Pons (tissue), 1 donor: Measurements from ENCODE around the gene MYZAP.

ENCODE experiments used
- DNase-seq: peaks from one replicate; pipeline ENCODE4 v3.0.0-alpha.2; 2016; ENCODE audit warnings: low spot score

Gene MYZAP

DNA sequence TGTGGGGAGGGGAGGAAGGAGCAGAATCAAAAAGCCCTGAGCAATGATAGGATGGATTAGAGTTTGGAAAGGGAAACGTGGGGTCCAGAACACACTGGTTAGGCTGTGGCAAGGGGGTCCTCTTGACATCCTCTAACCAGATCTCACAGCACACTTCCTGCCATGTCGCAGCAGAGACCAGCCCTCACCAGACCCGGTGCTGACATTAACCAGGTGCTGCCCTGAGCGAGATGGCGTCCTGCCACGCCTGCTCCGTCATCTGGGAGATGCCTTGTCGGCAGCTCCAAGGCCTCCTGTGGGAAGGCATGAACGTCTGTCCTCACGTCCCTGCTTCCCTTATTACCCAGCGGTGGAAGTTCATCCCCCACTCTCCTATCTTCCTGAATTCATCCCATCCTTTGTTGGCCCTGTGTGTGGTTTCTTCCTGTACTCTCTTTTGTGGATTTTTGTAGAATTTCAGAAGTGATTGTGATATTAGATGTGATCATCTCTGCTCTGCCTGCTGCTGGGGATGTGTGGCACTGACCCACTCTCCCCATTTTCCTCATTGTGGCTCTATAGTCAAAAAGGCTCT, 29.4 kb upstream of the MYZAP start:
- DNase-seq = no peak

DNA sequence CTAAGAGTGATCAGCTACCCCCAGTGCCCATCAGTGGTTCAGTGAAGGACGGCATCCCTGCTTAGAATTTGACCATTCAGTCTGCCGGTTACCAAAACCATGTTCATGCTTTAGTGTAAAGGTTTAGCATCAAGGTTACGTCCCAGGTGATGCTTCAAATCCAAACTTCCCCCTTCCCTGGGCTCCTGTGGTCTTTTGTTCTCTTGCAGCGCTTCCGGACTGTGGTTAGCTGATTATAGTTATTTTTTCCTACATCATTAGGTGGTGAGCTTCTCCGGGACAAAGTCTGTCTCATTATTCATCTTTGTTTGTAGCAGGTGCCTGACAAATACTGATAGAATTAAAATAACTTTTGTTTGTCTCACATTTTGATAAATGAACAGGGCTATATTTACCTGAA, 28.3 kb upstream of the MYZAP start:
- no peak for DNase-seq

DNA sequence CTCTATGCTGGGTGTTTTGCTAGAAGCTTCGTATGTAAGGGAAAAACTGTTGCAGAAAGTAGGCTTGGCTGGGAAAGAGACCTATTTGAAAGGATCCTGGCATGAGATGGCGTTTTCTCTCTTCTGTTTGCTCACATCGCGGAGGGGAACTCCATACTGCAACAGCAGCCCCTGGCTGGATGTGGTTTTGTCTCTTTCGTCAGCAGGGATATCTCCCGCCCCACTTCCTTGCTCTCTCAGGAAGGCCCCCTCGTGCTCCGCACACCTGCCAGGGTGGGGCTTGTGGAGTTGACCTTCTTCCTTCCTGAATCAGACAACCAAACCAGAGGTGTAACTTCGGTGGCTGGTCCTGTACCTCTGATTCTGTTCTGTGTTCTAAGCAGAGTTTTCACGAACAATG, 26.4 kb upstream of the MYZAP start:
- no peak for DNase-seq

DNA sequence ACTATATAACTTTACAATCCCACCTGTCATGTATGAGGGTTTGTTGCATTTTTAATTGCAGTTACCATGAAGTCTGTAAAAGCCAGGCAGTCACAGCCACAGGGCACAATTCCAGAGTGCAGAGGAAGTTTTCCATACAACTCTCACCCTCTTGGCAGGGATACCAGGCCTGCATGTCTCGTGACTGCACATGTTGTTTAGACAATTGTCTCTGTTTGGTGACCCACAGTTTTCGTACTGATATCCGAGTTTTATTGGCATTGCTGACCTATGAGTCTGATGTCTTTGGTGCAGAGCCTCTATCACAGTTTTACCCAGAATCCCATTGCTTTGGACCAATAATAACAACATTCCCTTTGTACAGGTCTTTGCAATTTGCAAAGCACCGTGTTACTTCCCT, 24.9 kb upstream of the MYZAP start:
- DNase-seq = no peak

DNA sequence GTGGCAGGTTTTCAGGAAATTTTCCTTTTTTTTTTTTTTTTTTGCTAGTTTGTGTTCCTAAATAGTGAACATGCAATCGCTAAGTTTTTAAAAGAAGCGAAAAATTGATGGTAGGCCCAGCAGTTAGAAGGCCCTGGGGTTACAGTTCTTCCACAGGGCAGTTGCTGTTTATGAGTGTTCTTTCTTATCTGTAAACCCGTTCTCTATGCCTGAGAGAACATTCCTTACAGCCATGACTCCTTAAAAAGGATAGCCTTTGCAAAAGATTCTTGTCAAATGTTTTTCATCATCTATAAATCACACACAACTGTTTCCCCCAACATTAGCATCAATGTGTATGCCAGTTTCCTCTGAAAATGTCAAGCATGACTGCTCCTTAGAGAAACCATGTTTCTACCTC, 23.8 kb upstream of the MYZAP start:
- no peak for DNase-seq

DNA sequence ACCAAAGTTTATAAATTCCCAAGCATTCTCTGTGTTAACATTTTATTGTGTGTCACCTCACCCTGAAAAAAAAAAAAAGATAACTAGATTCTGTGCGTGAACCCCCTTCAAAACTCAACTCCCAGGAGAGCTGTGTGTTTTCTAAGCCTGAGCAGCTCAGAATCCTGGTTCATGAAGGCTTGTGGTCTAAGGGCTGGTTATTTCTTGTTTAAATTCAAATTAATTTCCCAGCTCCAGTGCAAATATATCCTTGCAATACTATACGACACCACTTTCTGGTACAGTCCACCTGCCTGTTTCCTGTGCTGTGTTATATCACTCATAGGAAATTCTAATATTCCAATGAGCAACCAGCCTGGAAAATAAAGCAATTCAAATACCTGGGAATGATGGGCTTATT, 23.4 kb upstream of the MYZAP start:
- DNase-seq = no peak

DNA sequence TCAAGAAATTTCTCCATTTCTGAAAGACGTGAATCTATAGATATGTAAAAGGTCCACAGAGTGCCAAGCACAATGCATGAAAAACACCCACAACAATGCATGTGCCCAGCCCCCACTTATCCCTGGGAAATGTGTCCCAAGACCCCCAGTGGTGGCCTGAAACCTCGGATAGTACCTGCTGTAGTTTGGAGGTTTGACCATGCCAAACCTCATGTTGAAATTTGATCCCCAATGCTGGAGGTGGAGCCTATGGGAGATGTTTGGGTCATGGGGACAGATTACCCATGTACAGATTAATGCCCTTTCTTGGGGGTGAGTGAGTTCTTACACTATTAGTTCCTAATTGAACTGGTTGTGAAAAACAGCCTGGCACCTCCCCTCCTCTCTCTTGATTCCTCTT, 21.4 kb upstream of the MYZAP start:
- DNase-seq = no peak

DNA sequence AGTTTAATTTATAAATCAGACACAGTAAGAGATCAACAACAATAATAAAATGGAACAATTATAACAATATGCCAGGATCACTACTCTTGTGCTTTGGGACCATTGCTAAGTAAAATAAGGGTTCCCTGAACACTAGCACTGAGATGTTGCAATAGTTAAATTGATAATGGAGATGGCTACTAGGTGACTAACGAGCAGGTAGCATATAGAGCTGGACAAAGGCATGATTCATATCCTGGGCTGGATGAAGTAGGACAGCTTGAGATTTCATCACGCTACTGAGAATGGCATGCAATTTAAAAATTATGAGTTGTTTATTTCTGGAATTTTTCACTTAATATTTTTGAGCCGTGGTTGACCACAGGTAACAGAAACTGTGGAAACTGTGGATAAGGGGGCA, 20.7 kb upstream of the MYZAP start:
- no peak for DNase-seq

DNA sequence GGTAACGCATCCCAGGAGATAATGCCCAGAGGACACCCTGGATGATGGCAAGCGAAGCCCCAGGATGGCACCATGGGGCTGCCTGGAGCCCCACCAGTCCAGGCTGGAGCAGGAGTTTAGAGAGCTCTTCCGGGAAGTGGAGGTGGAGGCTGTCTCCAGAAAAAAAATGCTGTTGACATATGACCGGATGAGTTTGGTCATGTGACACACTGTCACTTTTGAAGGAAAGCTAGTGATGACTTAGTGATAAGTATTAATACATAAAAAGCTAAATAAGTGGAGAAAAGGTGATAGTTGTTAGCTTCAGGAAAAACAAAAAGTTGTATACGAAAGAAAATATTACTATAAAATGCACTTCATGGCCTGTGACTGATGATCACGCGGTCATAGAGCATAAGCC, 20.0 kb upstream of the MYZAP start:
- DNase-seq = no peak

DNA sequence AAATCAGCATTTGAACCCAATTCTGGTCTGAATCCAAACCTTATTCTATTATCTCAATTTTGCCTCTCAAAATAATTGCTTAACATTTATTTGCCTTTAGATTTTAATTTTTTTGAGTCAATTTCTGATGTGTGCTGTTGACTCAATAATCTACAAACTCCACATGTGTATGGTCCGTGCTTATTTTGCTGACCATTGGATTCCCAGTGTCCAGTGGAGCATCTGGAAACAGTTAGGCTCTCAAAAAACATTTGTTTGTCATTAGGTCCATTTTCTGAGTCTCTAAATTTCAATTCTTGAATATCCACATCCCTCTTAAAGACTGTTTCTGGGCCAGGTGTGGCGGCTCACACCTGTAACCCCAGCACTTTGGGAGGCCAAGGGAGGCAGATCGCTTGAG, 19.2 kb upstream of the MYZAP start:
- no peak for DNase-seq

DNA sequence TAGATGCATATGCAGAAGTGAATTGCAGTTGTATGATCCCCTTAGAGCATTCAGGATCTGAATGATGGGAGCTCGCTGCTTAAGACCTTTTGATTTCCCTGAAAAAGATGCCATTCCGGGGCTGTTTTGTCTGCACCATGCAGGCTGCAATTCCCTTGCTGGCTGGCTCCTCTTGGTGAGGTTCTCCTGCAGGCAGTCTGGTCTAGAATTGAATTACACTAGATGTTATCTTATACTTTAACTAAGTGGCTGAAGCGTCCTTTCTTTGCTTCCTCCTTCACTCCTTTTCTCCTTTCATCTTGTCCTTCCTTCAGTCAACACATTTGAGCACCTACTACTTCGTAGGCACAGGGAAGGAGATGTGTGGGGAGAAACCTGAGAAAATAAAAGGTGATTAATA, 18.6 kb upstream of the MYZAP start:
- no peak for DNase-seq

DNA sequence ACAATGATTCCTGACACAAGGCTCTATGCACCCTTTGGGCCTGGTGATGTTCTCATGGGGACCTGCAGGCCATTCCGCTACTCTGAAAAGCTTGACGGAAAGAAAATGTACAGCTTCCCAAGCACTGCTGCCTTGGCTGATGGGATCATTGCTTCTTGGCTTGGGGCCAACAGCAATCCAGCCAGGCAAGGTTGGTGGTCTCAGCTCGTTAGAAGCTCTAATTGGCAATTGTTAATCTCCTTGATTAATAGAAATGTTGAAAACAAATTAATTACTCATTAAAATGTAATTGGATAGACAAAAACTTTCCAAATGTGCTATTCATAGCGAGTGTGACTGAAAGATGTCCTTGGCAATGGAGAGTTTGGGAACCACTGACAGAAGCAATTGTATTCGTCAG, 16.3 kb upstream of the MYZAP start:
- no peak for DNase-seq

DNA sequence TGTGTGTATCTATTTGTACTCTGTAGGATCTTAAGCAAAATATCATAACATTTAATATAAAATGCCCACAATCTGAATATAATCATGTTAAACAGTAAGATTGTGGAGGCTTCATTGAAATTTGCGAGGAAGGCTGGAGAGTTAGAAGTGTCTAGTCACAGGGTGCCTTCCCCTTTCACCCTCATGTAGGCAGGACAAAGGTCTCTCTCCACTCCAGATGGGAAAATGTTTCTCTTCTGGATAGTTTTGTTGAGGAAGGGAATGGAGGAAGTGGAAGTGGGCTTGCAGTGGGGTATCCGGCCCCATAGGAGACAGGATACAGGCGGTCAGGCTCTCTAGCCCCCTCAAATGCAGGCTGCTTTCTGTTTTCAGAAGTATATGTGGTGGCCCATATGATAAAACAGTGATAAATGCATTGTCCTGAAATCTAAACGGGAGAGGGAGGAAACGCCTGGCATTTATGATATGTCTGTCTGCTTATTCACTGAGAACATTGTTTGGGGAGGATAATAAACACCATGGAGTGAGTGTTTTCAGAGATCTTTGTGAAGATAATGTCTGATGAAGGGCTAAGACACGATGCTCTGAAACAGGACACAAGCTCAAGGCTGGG, 13.3 kb upstream of the MYZAP start:
- no peak for DNase-seq

DNA sequence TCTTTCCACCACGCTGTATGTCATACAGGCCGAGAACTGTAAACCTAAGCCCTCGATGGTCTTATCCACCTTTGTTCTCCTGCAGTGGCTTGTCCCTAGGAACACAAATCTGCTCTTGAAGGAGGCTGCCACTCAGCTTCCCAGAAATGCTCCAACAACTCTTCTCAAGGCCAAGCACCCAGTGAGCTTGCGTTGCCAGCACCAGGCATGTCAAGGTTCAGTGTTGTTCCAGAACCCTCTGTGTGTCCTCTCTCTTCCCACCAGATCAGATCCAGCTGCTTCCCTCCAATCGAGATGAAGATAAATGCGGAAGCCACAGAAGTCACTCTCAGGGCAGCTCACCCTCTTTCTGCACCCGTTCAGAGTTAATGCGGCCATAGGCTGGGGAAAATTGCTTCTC, 11.3 kb upstream of the MYZAP start:
- no peak for DNase-seq

DNA sequence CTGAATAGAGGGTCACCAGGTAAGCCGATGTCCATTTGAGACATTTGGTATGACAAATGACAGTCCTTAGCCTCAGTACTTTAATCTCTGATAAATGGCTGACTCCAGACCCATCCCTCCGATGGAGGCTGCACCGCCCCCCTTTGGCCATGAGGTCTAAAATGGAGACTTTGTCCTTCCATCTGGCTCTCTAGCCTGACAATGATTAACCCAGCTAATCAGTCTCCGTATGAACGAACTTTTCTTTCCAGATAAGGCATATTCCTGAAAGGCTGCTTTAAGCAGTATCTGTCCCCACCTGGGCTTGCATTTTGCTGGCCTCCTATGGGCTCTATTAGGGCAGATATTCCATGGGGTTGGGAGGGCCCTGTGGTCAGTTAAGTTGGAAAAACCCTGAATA, 10.8 kb upstream of the MYZAP start:
- no peak for DNase-seq

DNA sequence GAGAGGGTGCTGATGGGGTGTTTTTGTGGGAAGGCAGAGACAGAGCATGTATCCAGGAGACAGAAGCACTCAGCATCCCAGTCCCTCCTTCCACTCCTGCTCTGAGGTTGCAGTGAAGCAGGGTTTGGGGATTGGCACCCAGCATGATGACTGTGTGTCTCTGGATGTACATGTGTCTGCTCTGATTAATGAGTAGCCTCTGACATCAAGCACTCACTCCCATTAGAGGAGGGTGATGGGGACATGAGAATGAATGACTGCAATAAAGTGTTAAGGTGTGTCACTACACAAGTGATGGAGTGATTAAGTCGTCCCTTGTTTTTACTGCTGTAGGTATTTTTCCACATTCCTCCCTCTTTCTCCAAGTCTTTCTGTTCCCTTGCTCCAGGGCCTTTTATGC, 9.6 kb upstream of the MYZAP start:
- no peak for DNase-seq

DNA sequence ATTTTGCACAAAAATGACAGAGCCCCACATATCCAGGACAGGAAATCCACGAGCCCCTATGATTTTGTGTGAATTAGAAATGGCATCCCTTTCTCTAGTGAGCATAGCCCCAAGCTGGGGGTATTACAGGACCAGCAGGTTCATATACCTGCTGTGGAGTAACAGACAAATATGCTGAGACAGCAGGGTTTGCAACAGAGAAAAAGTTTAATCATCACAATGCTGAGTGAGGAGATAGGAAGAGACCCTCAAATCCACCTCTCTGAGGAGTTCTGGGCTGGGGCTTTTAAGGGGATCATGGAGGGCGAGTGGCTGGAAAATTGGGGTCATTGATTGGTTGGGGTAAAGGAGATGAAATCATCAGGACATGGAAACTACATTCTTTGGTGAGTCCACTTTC, 8.4 kb upstream of the MYZAP start:
- DNase-seq = no peak

DNA sequence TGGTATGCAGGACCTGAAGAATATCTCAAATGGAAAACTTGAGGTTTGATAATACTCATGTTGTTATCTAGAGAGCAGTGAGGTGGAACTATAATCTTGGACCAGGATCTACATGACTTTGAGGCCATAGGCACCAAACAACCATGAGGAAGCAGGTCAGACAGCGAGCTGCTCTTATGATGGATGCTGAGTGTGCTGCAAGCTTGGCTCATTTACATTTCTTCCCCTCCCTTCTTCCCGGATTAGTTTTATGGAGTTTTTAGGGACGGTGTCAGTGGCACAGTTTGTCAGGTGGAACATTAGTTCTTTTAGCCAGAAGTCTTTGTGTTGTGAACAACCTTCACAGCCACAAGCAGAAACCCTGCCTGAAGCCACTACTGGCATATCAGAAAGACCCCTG, 8.0 kb upstream of the MYZAP start:
- no peak for DNase-seq

DNA sequence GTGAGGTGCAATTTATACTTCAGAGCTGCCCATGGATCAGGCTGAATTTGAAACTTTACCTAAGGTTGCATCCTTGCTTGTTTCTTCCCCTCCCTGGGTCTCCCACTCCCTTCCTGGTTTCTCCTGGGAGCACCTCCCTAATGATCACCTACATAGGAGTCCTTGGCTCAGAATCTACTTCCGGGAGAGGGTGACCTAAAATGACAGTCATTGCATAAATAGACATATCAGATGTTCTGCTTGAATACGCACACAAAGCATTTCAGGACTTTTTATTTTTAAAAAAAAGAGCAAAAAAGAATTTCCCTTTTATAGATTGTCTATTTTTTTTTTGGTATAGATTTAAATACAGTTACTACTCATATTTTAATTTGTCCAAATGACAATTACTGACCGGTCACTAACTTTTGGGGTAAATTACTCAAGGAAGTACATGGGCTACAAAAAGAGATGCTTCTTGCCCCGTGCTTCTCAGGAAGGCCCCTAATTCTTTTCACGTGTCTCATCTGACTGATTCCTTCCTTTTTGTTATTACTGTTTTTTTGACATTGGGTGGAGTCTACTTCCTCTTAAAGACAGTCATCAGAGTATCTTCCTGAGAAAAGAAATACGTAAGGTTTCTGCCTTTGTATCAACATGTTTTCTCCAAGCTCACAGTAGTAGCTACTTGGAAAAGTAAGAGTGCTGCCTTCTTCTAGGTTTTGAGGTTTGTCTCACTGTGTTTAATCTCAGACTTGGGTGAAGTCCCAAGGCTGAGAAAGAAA, 4.9 kb upstream of the MYZAP start:
- no peak for DNase-seq

DNA sequence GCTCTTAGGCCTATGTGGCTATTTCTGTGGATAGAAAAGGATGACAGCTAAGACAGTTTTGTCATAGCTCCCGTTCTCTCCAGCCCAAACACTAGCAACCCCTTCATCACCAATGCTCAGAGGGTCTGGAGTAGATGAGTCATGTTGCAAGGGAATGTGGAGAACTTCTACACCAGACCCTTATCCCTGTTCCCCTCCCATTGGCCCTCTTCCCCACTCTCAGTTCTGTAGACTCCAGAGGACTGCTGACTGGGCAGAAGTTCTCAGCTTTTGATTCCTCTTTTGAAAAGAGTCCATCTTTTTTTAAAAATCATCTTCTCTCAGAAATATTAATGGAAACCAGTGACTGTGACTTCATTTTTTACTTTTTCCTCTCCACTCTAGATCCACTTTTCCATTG, 2.4 kb upstream of the MYZAP start:
- peak; percentile 41 for DNase-seq

DNA sequence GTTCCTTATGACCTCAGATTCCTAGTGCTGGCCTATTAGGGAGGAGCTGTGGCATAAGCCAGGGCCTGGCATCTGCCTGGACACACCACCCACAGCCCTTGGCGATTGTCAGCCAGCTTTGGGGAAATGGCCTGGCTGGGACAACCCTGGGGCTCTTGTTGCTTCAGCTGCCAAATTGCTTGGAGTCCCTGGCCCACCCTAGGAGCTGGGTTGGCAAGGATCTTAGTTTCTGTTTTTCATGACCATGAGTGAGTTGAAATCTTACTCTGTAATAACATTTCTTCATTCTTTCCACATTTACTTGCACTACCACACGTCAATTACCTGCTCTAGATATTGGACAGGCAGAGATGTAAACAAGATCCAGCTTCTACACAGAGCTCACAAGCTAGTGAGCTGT, 1.9 kb upstream of the MYZAP start:
- no peak for DNase-seq

DNA sequence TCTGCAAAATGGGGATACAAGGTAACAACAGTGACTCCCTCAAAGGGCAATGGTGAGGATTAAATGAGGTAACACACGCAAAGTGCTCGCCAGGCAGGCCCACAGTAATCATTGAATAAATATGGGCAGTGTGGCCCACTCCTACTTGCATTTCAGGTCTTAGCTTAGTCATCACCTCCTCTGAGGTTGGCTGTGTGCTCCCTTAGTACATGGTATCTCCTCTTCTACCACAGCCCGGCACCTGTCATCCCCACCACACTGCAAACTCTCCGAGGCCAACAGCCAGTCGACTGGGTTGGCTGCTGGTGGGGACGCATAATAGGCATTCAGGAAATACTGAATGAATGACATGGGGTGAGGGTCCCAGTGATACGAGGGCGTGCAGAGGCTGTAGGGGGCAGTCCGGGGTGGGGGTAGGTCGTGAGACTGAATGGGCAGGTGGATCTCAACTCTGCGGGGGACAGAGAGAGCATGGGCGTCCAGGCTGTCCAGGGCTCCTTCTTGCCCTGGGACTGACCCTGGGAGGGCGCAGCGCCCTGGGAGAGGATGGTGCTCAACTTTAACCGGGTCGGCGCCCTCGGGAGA, 375 bp upstream of the MYZAP start:
- no peak for DNase-seq

DNA sequence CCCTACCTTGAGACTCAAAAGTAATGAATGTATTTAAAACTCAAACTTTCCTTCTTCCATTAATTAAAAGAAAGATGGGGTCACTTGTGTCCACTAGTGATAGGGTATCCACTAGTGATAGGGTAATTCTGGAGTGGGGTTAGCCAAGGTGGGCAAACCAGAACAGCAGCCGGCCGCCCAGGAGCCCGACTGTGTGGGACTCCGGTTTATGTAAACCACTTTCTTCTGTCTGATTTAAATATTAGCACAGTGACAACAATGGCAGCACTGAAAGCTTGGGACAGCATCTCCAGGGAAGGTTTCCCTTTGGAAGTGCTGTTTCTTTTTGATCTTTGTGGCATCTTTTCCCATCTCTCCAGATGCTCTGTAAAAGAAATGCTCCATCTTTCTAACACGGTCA, 722 bp downstream of the MYZAP start:
- DNase-seq = no peak
